ENCODE measurements around the gene PGRMC1.
"Not testable (repeated sequence)": the region's sequence is repeated elsewhere in the genome, so short reads cannot be mapped to it uniquely, and the experiment has no call there.

Gene PGRMC1

GRCh38 chrX:119235872-119236622 lies at the start of gene PGRMC1:
Gene PGRMC1, plus strand, starts transcription at chrX:119236285. Its CDS starts 79 bp downstream, at chrX:119236364.
- peak; percentile 25 to 56 for DNase-seq (ENCODE audit: low read depth in 2 of 2, low spot score in 1 of 2)

GRCh38 chrX:119186763-119187162 lies 49.3 kb upstream of the PGRMC1 start:
- DNase-seq (ENCODE audit: low read depth in 2 of 2, low spot score in 1 of 2) = no peak

GRCh38 chrX:119187298-119187697 lies 48.8 kb upstream of the PGRMC1 start:
- DNase-seq (ENCODE audit: low read depth in 2 of 2, low spot score in 1 of 2) = no peak

GRCh38 chrX:119189115-119189514 lies 47.0 kb upstream of the PGRMC1 start:
- no peak for DNase-seq (ENCODE audit: low read depth in 2 of 2, low spot score in 1 of 2)

- DNase-seq (ENCODE audit: low read depth in 2 of 2, low spot score in 1 of 2) = no peak
Observed at GRCh38 chrX:119189595-119189994, 46.5 kb upstream of the PGRMC1 start.

- no peak for DNase-seq (ENCODE audit: low read depth in 2 of 2, low spot score in 1 of 2)
Observed at GRCh38 chrX:119190091-119190681, 45.9 kb upstream of the PGRMC1 start.

GRCh38 chrX:119190831-119191230 lies 45.3 kb upstream of the PGRMC1 start:
- DNase-seq (ENCODE audit: low read depth in 2 of 2, low spot score in 1 of 2) = no peak

GRCh38 chrX:119194621-119195020 lies 41.5 kb upstream of the PGRMC1 start:
- no peak for DNase-seq (ENCODE audit: low read depth in 2 of 2, low spot score in 1 of 2)

GRCh38 chrX:119201570-119201969 lies 34.5 kb upstream of the PGRMC1 start:
- DNase-seq (ENCODE audit: low read depth in 2 of 2, low spot score in 1 of 2) = no peak

- no peak for DNase-seq (ENCODE audit: low read depth in 2 of 2, low spot score in 1 of 2)
Observed at GRCh38 chrX:119206203-119206602, 29.9 kb upstream of the PGRMC1 start.

- not testable (repeated sequence) for DNase-seq (ENCODE audit: low read depth in 2 of 2, low spot score in 1 of 2)
Observed at GRCh38 chrX:119207483-119207882, 28.6 kb upstream of the PGRMC1 start.

- no peak for DNase-seq (ENCODE audit: low read depth in 2 of 2, low spot score in 1 of 2)
Observed at GRCh38 chrX:119208401-119209057, 27.6 kb upstream of the PGRMC1 start.

GRCh38 chrX:119210931-119211648 lies 25.0 kb upstream of the PGRMC1 start:
- DNase-seq (ENCODE audit: low read depth in 2 of 2, low spot score in 1 of 2) = not testable (repeated sequence)

- no peak for DNase-seq (ENCODE audit: low read depth in 2 of 2, low spot score in 1 of 2)
Observed at GRCh38 chrX:119211649-119212014, 24.5 kb upstream of the PGRMC1 start.

GRCh38 chrX:119218198-119218597 lies 17.9 kb upstream of the PGRMC1 start:
- no peak for DNase-seq (ENCODE audit: low read depth in 2 of 2, low spot score in 1 of 2)

- DNase-seq (ENCODE audit: low read depth in 2 of 2, low spot score in 1 of 2) = no peak
Observed at GRCh38 chrX:119222932-119223331, 13.2 kb upstream of the PGRMC1 start.

- no peak for DNase-seq (ENCODE audit: low read depth in 2 of 2, low spot score in 1 of 2)
Observed at GRCh38 chrX:119223783-119224182, 12.3 kb upstream of the PGRMC1 start.

GRCh38 chrX:119226446-119226845 lies 9.6 kb upstream of the PGRMC1 start:
- DNase-seq (ENCODE audit: low read depth in 2 of 2, low spot score in 1 of 2) = no peak

GRCh38 chrX:119228512-119229252 lies 7.4 kb upstream of the PGRMC1 start:
- no peak for DNase-seq (ENCODE audit: low read depth in 2 of 2, low spot score in 1 of 2)

GRCh38 chrX:119229253-119229615 lies 6.9 kb upstream of the PGRMC1 start:
- no peak for DNase-seq (ENCODE audit: low read depth in 2 of 2, low spot score in 1 of 2)

GRCh38 chrX:119230850-119231249 lies 5.2 kb upstream of the PGRMC1 start:
- no peak for DNase-seq (ENCODE audit: low read depth in 2 of 2, low spot score in 1 of 2)

Data from stimulated activated CD8-positive, alpha-beta memory T cell treated with anti-CD3 and anti-CD28 coated beads, Interleukin-4, amount 100 ng/mL, for 4 hours (primary cell).